Right lobe of liver (tissue), 6 donors: ENCODE results near the gene OSBPL8. TPM values are rescaled to one million over a fixed set of nuclear protein-coding genes. Genes with fewer than 3 reads are reported as not detected.

ENCODE experiments used
- ATAC-seq, 4 donors: fragments of 200-7000 bp; cut with Tn5 transposase; one replicate each; pipeline ENCODE4 v1.9.1; 2020; ENCODE audit warnings: mild to moderate bottlenecking in 4 of 4, moderate library complexity in 4 of 4
- DNase-seq, 3 donors: peaks; one replicate each; pipeline ENCODE4 v3.0.0-alpha.2; 2020
- H3K27ac ChIP-seq, 3 donors: fragments of 200-600 bp; one replicate each; pipeline ENCODE4 v1.8.0; 2022
- H3K27me3 ChIP-seq, 2 donors: fragments of 200-600 bp; one replicate each; pipeline ENCODE4 v1.8.0; 2022
- H3K36me3 ChIP-seq, 4 donors: fragments of 200-600 bp; sonication (generic) in 1 of 4; one replicate each; pipeline versions ENCODE4 v1.5.1 to v1.8.0; 2017 to 2022; ENCODE audit warnings: control low read depth in 1 of 4
- H3K4me1 ChIP-seq, 4 donors: fragments of 200-600 bp; sonication (generic) in 1 of 4; one replicate each; pipeline versions ENCODE4 v1.5.1 to v1.8.0; 2017 to 2022; ENCODE audit warnings: control low read depth in 1 of 4
- H3K4me3 ChIP-seq, 3 donors: fragments of 200-600 bp; one replicate each; pipeline ENCODE4 v1.8.0; 2022
- H3K9me3 ChIP-seq, 4 donors: fragments of 200-600 bp; sonication (generic) in 1 of 4; one replicate each; pipeline versions ENCODE4 v1.5.1 to v1.8.0; 2017 to 2022; ENCODE audit warnings: control low read depth in 1 of 4
- POLR2A ChIP-seq: fragments of 450-650 bp; IDR thresholded peaks from one replicate; pipeline ENCODE4 v1.6.1; 2017; ENCODE audit warnings: antibody characterized with exemption, mild to moderate bottlenecking
- WGBS: methylation state at CpG from one replicate; pipeline ENCODE4 v1.1.6; 2018; ENCODE audit warnings: low coverage, low lambda C conversion rate; ENCODE audit not compliant: insufficient coverage; ENCODE audit errors: missing lambda C conversion rate; 5-methylcytosine and 5-hydroxymethylcytosine counted together
- intact Hi-C, 2 donors: fragments of 100-400 bp; cut with DNase I; formaldehyde crosslinking; loops; one replicate each; pipeline versions ENCODE4 v1.11.2 to v1.14.1; 2022
- total RNA-seq, 6 experiments: library from RNA; depleted of rRNA in 2 of 6; stranded (reverse); fragments of >200 nt in 2 of 6; fragmentation: NEBNext Ultra II Directional in 3 of 6; extraction: Animal tissue kit (Norgen Biotek cat#: 25700) in 3 of 6; gene quantifications; one replicate each; pipeline versions ENCODE4 v1.1.0 to v1.2.4, GENCODE V29; 2016 to 2023
- TF ChIP-seq, protein P1 (sequence below), 4 donors: fragments of 200-600 bp in 3 of 4; fragments of 450-650 bp in 1 of 4; IDR thresholded peaks; one replicate each; pipeline versions ENCODE4 v1.5.1 to v1.8.0; 2016 to 2022; ENCODE audit warnings: antibody characterized with exemption in 4 of 4, mild to moderate bottlenecking in 2 of 4
- donor health status: DM: no; HTN: yes; CAD: no.
- donor health status: DM: no; HTN: no; CAD: no.
- donor health status: DM: no; HTN: no; CAD: no.
- donor health status: DM: no; HTN: yes; CAD: no.
- donor health status: DM: no; HTN: yes; CAD: no.

OSBPL8 gene
- total RNA-seq, 6 experiments from 2014 or later: 20.2 to 29.1 (median 24.2) TPM

DNA sequence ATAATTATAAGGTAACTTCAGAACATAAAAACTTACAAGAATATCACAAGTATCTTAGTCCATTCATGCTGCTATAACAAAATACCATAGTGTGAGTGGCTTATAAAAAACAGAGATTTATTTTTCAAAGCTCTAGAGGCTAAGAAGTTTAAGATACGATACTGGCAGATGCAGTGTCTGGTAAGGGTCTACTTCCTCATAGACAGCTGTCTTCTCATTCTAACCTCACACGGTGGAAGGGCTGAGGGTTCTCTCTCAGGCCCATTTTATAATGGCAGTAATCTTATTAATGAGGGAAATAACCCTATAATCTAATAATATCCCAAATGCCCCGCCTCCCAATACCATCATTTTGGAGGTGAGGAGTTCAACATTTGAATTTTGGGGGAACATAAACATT is 23.7 kb upstream of the OSBPL8 start:
- H3K4me1 ChIP-seq: no peaks in the 10 kb centered on the region
- DNase-seq (no peak), ATAC-seq (no peak)
- intact Hi-C loops: no loop called here
- WGBS: 77% methylated on average over 3 of the region's 3 CpGs
- H3K4me3 ChIP-seq: no peak overlapping the region
- no peak for TF ChIP-seq POLR2A
- TF ChIP-seq, protein P1, sequence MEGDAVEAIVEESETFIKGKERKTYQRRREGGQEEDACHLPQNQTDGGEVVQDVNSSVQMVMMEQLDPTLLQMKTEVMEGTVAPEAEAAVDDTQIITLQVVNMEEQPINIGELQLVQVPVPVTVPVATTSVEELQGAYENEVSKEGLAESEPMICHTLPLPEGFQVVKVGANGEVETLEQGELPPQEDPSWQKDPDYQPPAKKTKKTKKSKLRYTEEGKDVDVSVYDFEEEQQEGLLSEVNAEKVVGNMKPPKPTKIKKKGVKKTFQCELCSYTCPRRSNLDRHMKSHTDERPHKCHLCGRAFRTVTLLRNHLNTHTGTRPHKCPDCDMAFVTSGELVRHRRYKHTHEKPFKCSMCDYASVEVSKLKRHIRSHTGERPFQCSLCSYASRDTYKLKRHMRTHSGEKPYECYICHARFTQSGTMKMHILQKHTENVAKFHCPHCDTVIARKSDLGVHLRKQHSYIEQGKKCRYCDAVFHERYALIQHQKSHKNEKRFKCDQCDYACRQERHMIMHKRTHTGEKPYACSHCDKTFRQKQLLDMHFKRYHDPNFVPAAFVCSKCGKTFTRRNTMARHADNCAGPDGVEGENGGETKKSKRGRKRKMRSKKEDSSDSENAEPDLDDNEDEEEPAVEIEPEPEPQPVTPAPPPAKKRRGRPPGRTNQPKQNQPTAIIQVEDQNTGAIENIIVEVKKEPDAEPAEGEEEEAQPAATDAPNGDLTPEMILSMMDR (IDR thresholded peaks at IDR 0.05): no peak
- no peaks in the 10 kb centered on the region for H3K36me3 ChIP-seq
- no peak overlapping the region for H3K27ac ChIP-seq
- no peaks in the 10 kb centered on the region for H3K27me3 ChIP-seq
- H3K9me3 ChIP-seq: no peaks in the 10 kb centered on the region

DNA sequence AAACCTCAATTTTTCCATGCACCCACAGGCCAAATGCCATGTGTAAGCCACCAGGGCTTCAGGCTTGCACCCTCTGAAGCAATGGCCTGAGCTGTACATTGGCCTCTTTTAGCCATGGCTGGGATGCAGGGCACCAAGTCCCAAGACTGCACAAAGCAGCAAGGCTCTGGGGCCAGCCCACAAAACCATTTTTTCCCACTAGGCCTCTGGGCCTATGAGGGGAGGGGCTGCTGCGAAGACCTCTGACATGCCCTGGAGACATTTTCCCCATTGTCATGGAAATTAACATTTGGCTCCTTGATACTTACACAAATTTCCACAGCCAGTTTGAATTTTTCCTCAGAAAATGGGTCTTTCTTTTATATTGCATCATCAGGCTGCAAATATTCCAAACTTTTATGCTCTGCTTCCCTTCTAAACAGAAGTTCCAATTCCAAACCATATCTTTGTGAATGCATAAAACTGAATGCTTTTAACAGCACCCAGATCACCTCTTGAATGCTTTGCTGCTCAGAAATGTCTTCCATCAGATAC is 14.3 kb upstream of the OSBPL8 start:
- intact Hi-C loops: no loop called here
- TF ChIP-seq, protein P1 (IDR thresholded peaks at IDR 0.05): no peak
- no peak for TF ChIP-seq POLR2A
- Histone ChIP-seq H3K4me1 (peaks cover 0 to 17% (median 5%) of the 10 kb centered on the region in 4 donors), H3K27ac (no peak overlapping the region), H3K9me3 (no peaks in the 10 kb centered on the region), H3K27me3 (no peaks in the 10 kb centered on the region), H3K4me3 (no peak overlapping the region), H3K36me3 (no peaks in the 10 kb centered on the region)
- no peak for DNase-seq
- 100% methylated on average over 1 of the region's 1 CpG for WGBS
- no peak for ATAC-seq

DNA sequence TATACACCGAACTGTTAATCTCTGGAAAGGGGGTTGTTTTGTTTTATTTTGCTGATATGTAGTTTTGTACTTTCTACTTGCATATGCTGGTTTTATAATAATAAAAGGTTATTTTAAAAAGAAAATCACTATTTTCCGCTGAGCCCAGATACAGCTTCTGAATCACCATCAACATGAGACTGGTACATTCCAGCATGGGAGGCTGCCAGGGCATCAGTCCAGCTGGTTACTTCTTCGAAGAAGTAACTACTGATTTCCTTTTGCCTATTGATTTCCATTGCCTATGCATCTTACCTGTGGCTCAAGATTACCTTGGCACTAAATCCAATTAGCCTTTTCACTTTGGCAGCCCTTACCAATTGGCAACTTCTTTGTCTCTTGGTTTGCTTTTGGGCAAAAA is 11.7 kb upstream of the OSBPL8 start:
- Histone ChIP-seq H3K27ac (no peak overlapping the region), H3K4me1 (peaks cover 0 to 26% (median 8%) of the 10 kb centered on the region in 4 donors), H3K9me3 (no peaks in the 10 kb centered on the region), H3K36me3 (no peaks in the 10 kb centered on the region), H3K27me3 (no peaks in the 10 kb centered on the region), H3K4me3 (no peak overlapping the region)
- no peak for ATAC-seq
- 79% methylated on average over 3 of the region's 3 CpGs for WGBS
- no peak for DNase-seq
- TF ChIP-seq, protein P1 (IDR thresholded peaks at IDR 0.05): no peak
- TF ChIP-seq POLR2A: no peak
- intact Hi-C loops: no loop called here

DNA sequence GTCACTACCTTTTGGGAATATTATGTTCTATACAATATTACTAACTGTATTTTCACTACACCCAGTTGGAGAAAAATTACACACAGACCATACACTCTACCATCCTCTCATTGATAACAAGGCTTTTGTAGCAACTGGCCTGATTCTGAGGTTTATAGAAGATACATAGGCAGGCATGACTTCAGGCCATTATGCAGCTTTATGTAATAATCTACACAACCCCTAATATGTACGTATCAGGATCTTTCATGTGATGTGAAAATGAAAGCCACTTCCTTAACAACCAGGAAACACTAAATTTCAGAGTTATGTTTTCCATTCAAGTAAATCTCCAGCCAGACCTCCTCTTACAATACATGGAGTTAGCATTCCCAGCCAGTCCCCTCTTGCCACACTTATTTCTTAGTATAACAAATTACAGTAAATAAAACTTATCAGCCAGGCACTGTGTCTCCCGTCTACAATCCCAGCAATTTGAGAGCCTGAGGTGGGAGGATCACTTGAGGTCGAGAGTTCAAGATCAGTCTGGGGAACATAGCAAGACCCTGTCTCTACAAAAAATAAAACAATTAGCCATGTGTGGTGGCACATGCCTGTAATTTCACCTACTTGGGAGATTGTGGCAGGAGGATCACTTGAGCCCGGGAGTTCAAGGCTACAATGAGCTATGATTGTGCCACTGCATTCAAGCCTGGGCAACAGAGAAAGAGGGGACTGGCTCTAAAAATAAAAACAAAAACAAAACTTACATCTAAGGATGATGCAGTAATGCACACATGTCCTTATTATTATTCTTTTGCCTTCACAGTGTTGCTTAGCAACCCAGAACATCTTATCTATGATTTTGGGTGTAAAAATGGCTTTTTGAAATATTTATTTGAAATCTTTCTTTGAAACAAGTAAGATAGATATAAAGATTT is 10.4 kb upstream of the OSBPL8 start:
- intact Hi-C loops: no loop called here
- H3K4me1 ChIP-seq: peaks cover 0 to 26% (median 8%) of the 10 kb centered on the region in 4 donors
- no peaks in the 10 kb centered on the region for H3K36me3 ChIP-seq
- no peaks in the 10 kb centered on the region for H3K27me3 ChIP-seq
- peak; percentile 23 to 63 (median 56) for ATAC-seq
- H3K4me3 ChIP-seq: no peak overlapping the region
- WGBS: 35% methylated on average over 4 of the region's 4 CpGs
- H3K9me3 ChIP-seq: no peaks in the 10 kb centered on the region
- peak overlapping the region in 1 of 3 donors; percentile 2 for H3K27ac ChIP-seq
- TF ChIP-seq POLR2A: no peak
- TF ChIP-seq, protein P1 (IDR thresholded peaks at IDR 0.05): no peak
- no peak for DNase-seq
